HS-5 (cell line): ENCODE measurements around the gene B4GALNT4.
"Not testable (repeated sequence)": the region's sequence is repeated elsewhere in the genome, so short reads cannot be mapped to it uniquely, and the experiment has no call there.

ENCODE experiments used
- DNase-seq: peaks from one replicate; pipeline ENCODE4 v3.0.0-alpha.2; 2012; ENCODE audit warnings: low read depth

The B4GALNT4 gene

GRCh38 chr11:392102-392777, 22.9 kb downstream of the B4GALNT4 start:
- no peak for DNase-seq

GRCh38 chr11:393219-394033, 24.1 kb downstream of the B4GALNT4 start:
- peak; percentile 62 for DNase-seq

GRCh38 chr11:394034-394857, 24.9 kb downstream of the B4GALNT4 start, which contains the start of gene PKP3:
PKP3 (plus strand) TSS chr11:394209; CDS start chr11:394293, 84 bp downstream.
- DNase-seq: peak; percentile 55

GRCh38 chr11:394858-395655, 25.8 kb downstream of the B4GALNT4 start:
- no peak for DNase-seq

- DNase-seq: no peak
Observed at GRCh38 chr11:395866-396265, 26.6 kb downstream of the B4GALNT4 start.

- DNase-seq: no peak
Observed at GRCh38 chr11:396511-396947, 27.2 kb downstream of the B4GALNT4 start.

GRCh38 chr11:396948-397548, 27.7 kb downstream of the B4GALNT4 start:
- DNase-seq: no peak

- DNase-seq: no peak
Observed at GRCh38 chr11:398826-399225, 29.5 kb downstream of the B4GALNT4 start.

GRCh38 chr11:399731-400211, 30.5 kb downstream of the B4GALNT4 start:
- DNase-seq: no peak

GRCh38 chr11:400241-400689, 31.0 kb downstream of the B4GALNT4 start:
- DNase-seq: no peak

GRCh38 chr11:401196-401595, 31.9 kb downstream of the B4GALNT4 start:
- DNase-seq: not testable (repeated sequence)

GRCh38 chr11:403021-403760, 33.9 kb downstream of the B4GALNT4 start:
- no peak for DNase-seq

- no peak for DNase-seq
Observed at GRCh38 chr11:403761-404431, 34.6 kb downstream of the B4GALNT4 start.

GRCh38 chr11:404551-405264, 35.4 kb downstream of the B4GALNT4 start:
- DNase-seq: no peak

GRCh38 chr11:405323-405953, 36.1 kb downstream of the B4GALNT4 start:
- DNase-seq: no peak

GRCh38 chr11:405954-406795, 36.9 kb downstream of the B4GALNT4 start:
- no peak for DNase-seq
